Esophagus (tissue), 2 donors: Measurements from ENCODE around the gene HBZ. TPM values are rescaled to one million over a fixed set of nuclear protein-coding genes. Genes with fewer than 3 reads are reported as not detected.
A peak's percentile ranks its signal among the peaks of the same experiment; 100 is the strongest.
"Not testable (repeated sequence)": the region's sequence is repeated elsewhere in the genome, so short reads cannot be mapped to it uniquely, and the experiment has no call there.

Experiments
- H3K27ac ChIP-seq, 2 donors: one replicate each; pipeline ENCODE4 v1.5.1; 2013; ENCODE audit warnings: low read depth in 2 of 2, mild to moderate bottlenecking in 2 of 2, inconsistent platforms in 1 of 2, low read length in 1 of 2, moderate library complexity in 1 of 2
- H3K27me3 ChIP-seq, 2 donors: one replicate each; pipeline ENCODE4 v1.6.1; 2013; ENCODE audit warnings: low read length in 2 of 2, control low read depth in 1 of 2, mild to moderate bottlenecking in 1 of 2; ENCODE audit not compliant: insufficient read depth in 2 of 2, control insufficient read depth in 1 of 2
- H3K36me3 ChIP-seq, 2 donors: one replicate each; pipeline ENCODE4 v1.6.1; 2013; ENCODE audit warnings: low read length in 1 of 2; ENCODE audit not compliant: control insufficient read depth in 2 of 2, insufficient read depth in 2 of 2
- H3K4me1 ChIP-seq, 2 donors: one replicate each; pipeline ENCODE4 v1.6.1; 2013; ENCODE audit warnings: low read length in 1 of 2; ENCODE audit not compliant: control insufficient read depth in 2 of 2, insufficient read depth in 2 of 2
- H3K4me3 ChIP-seq, 2 donors: one replicate each; pipeline ENCODE4 v1.5.1; 2013; ENCODE audit warnings: low read length in 2 of 2, mild to moderate bottlenecking in 2 of 2, low read depth in 1 of 2, moderate library complexity in 1 of 2
- H3K9me3 ChIP-seq, 2 donors: one replicate each; pipeline ENCODE4 v1.6.1; 2013; ENCODE audit warnings: mild to moderate bottlenecking in 2 of 2, low read depth in 1 of 2, low read length in 1 of 2, moderate library complexity in 1 of 2; ENCODE audit not compliant: control insufficient read depth in 2 of 2, insufficient read depth in 1 of 2
- WGBS, 2 donors: extraction: QIAGEN DNeasy Blood & Tissue Kit; methylation state at CpG; one replicate each; pipeline ENCODE4 v1.1.7; 2013; 5-methylcytosine and 5-hydroxymethylcytosine counted together
- polyA plus RNA-seq, 2 donors: library from polyadenylated mRNA; stranded (reverse); fragments of 200-250 nt; gene quantifications; one replicate each; pipeline ENCODE4 v1.2.3, GENCODE V29; 2013
- donor health status: healthy with polysubstance abuse.
- donor health status: Bipolar disorder and iron deficiency.

The HBZ gene
- polyA plus RNA-seq, 2 donors, result not detected

DNA sequence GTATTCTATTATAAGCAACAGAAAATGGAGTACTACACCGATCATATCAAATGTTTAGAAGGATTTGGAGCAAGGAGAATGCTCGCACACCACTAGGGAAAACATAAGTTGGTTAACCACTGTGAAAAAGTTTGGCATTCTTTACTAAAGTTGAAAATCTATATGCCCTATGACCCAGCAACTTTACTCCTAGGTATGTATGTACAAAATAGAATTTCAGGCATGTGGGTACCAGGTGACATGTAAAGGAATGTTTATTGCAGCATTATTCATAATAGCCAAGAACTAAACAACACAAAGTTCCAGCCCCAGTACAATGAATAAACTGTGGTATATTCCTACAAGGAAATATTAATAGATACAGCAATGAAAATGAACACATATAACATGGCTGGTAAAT, 5.8 kb upstream of the HBZ start:
- Histone ChIP-seq H3K27me3 (peaks cover 0 to 2% of the 10 kb centered on the region in 2 donors), H3K27ac (no peak overlapping the region), H3K4me1 (peaks cover 0 to 2% of the 10 kb centered on the region in 2 donors), H3K36me3 (no peaks in the 10 kb centered on the region), H3K9me3 (no peaks in the 10 kb centered on the region), H3K4me3 (no peak overlapping the region)
- WGBS, 2 donors, result 86 to 91% methylated on average over 2 of the region's 2 CpGs

DNA sequence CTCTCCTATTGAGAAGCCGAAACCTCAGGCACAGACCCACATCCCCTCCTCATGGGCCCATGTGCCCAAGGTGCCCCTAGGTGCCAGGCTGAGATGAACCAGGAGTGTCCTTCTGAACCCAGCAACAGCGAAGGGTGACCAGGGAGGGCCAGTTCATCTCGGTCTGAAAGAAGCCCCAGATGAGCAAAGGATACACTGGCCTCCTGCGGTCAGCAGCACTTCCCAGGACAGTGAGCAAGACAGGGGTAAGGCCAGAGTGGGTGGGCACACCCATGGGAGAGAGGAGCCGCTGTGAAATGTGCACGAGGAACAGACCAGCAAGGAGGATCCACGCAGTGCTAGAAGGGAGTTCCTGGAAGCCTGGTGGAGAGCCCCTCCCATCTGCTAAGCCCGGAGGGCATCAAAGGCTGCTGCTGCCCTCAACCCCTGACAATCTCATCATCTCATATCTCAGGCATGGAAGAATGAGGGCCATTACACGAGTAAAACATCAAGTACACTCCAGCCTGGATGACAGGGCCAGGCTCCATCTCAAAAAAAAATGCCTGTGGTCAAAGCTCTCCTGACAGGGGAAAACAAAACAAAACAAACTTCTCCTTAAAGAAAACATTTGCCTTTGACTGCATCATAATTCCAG, 3.3 kb upstream of the HBZ start:
- WGBS, 2 donors, result 39 to 43% methylated on average over 9 of the region's 9 CpGs
- H3K36me3 ChIP-seq, result no peaks in the 10 kb centered on the region
- H3K27me3 ChIP-seq, result peaks cover 0 to 2% of the 10 kb centered on the region in 2 donors
- H3K27ac ChIP-seq, result no peak overlapping the region
- H3K4me1 ChIP-seq, result peaks cover 0 to 2% of the 10 kb centered on the region in 2 donors
- no peak overlapping the region for H3K4me3 ChIP-seq
- no peaks in the 10 kb centered on the region for H3K9me3 ChIP-seq

DNA sequence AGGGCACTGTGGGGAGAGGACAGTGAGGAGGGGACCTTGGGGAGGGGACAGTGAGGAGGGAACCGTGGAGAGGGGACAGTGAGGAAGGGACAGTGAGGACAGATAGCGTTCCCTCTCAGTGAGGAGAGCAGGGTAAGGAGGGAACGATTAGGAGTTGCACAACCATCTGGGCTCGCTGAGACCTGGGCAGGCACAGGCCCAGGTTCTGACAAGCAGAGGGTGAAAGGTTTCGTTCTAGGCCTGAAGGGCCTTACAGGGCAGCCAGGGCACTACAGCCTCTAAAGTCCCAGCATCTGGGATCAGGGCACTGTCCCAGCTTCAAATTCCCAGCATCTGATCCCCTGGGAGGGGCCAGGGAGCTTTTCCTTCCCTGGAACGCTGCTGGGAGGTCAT, 681 bp downstream of the HBZ start:
- not testable (repeated sequence) for H3K27ac ChIP-seq, H3K9me3 ChIP-seq, H3K27me3 ChIP-seq, H3K36me3 ChIP-seq, H3K4me1 ChIP-seq, H3K4me3 ChIP-seq
- WGBS, 2 donors, result 48 to 50% methylated on average over 4 of the region's 6 CpGs

DNA sequence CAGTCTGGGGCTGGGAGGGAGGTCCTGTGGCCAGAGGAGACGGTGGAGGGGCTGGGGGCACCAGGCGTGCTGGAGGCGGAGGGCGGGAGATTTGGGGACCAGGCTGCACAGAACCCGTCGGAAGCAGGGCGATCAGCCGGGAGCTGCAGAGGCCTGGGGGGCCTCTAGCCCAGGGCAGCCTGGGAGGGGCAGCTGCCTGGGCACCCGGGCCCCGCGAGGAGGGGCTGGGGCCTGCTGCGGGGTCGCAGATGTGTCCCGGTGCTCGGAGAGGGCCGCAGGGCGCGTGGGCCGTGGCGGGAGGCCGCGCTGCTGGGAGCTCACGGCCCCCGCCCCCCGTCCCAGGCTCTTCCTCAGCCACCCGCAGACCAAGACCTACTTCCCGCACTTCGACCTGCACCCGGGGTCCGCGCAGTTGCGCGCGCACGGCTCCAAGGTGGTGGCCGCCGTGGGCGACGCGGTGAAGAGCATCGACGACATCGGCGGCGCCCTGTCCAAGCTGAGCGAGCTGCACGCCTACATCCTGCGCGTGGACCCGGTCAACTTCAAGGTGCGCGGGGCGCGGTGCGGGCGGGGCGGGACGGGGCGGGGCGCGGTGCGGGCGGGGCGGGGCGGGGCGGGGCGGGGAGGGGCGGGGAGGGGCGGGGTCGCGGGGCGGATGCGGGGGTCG, 1.2 kb downstream of the HBZ start:
- H3K27ac ChIP-seq, H3K9me3 ChIP-seq, H3K36me3 ChIP-seq, H3K27me3 ChIP-seq, H3K4me1 ChIP-seq, H3K4me3 ChIP-seq: not testable (repeated sequence)
- 1% methylated on average over 19 of the region's 74 CpGs; no CpG with 5 or more reads in 1 of the 2 donors for WGBS, 2 donors

- WGBS, 2 donors, result 3 to 5% methylated on average over 39 to 58 of the region's 59 CpGs
- Histone ChIP-seq H3K4me3 (peak overlapping the region in 1 of 2 donors; percentile 14), H3K36me3 (no peaks in the 10 kb centered on the region), H3K27me3 (no peaks in the 10 kb centered on the region), H3K27ac (no peak overlapping the region), H3K4me1 (peaks cover 0 to 4% of the 10 kb centered on the region in 2 donors), H3K9me3 (no peaks in the 10 kb centered on the region)
These were observed 2.0 kb downstream of the HBZ start for GRCh38 chr16:154217-155030.

GRCh38 chr16:155031-155398, 2.6 kb downstream of the HBZ start:
- no peaks in the 10 kb centered on the region for H3K27me3 ChIP-seq
- no peak overlapping the region for H3K27ac ChIP-seq
- H3K9me3 ChIP-seq, result no peaks in the 10 kb centered on the region
- WGBS, 2 donors, result 62 to 66% methylated on average over 7 of the region's 7 CpGs
- H3K4me1 ChIP-seq, result peaks cover 0 to 4% of the 10 kb centered on the region in 2 donors
- no peak overlapping the region for H3K4me3 ChIP-seq
- H3K36me3 ChIP-seq, result no peaks in the 10 kb centered on the region

- Histone ChIP-seq H3K36me3 (no peaks in the 10 kb centered on the region), H3K27me3 (no peaks in the 10 kb centered on the region), H3K9me3 (no peaks in the 10 kb centered on the region), H3K27ac (no peak overlapping the region), H3K4me3 (no peak overlapping the region), H3K4me1 (peaks cover 0 to 2% of the 10 kb centered on the region in 2 donors)
- WGBS, 2 donors, result 39 to 52% methylated on average over 6 of the region's 6 CpGs
These were observed 6.8 kb downstream of the HBZ start for GRCh38 chr16:159136-159849.

DNA sequence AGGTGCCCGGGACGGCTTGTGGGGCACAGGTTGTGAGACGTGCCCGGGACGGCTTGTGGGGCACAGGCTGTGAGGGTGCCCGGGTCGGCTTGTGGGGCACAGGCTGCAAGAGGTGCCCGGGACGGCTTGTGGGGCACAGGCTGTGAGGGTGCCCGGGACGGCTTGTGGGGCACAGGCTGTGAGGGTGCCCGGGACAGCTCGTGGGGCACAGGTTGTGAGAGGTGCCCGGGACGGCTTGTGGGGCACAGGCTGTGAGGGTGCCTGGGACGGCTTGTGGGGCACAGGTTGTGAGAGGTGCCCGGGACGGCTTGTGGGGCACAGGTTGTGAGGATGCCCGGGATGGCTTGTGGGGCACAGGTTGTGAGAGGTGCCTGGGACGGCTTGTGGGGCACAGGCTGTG, 7.8 kb downstream of the HBZ start:
- H3K36me3 ChIP-seq, H3K27ac ChIP-seq, H3K4me1 ChIP-seq, H3K27me3 ChIP-seq, H3K4me3 ChIP-seq, H3K9me3 ChIP-seq: not testable (repeated sequence)
- WGBS, 2 donors, result 74% methylated on average over 17 to 20 of the region's 20 CpGs

GRCh38 chr16:160691-161190, 8.3 kb downstream of the HBZ start:
- Histone ChIP-seq H3K27ac (no peak overlapping the region), H3K36me3 (no peaks in the 10 kb centered on the region), H3K4me1 (peaks cover 0 to 6% of the 10 kb centered on the region in 2 donors), H3K27me3 (peaks cover 0 to 8% of the 10 kb centered on the region in 2 donors), H3K4me3 (no peak overlapping the region), H3K9me3 (no peaks in the 10 kb centered on the region)
- WGBS, 2 donors, result 60 to 63% methylated on average over 15 to 18 of the region's 18 CpGs
